Measurements from ENCODE around the gene HAUS7. TPM values are rescaled to one million over a fixed set of nuclear protein-coding genes. Genes with fewer than 3 reads are reported as not detected.
A peak's percentile ranks its signal among the peaks of the same experiment; 100 is the strongest.

The HAUS7 gene
- total RNA-seq, 3 donors from 2014 or later, result 19.0 to 26.2 (median 21.9) TPM

DNA sequence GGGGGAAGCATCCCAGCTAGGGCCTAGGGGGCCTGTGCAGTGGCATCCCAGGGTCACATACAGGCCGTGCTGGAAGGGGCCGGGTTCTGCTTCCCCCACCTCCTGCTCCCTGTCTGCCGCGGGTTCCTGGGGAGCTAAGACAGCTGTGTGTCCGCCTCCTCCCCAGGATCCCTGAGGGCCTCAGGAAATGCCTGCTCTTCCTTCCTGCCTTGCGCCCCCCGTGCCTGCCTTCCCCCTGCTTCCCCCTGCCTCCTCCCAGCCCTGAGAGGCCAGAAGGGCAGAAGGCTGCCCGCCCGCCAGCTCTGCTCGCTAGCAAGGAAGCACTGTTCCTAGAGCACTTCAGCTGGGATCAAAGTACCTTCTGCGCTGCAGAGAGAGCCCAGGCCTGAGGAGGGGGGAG, 21.5 kb upstream of the HAUS7 start:
- H3K27me3 ChIP-seq, result peaks cover 0 to 70% of the 10 kb centered on the region in 2 donors

DNA sequence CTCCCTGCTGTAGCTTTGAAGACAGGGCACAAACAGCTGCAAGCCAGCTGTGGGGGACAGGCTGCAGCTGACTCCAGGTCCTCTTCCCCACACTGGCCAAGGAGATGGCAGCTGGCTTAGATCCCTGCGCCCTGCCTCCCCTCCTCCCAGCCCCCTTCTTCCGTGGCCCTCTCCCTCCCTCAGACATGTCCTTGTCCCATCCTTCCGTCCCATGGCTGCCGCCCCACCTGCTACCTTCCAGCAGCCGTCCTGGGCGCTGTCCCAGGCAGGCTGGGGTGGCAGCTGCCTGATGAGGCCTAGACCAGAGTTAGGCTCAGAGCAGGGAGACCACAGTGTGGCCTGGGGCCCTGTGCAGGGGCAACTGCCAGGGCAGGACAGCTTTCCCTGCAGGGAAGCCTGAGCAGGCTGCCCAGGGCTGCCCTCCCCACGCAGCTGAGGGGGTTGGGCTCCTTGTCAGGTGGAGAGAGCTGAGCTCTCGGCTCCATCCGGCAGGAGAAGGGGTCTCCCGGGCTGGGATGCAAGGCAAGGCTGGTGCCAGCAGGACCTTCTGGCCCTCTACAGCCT, 21.1 kb upstream of the HAUS7 start:
- TF ChIP-seq, protein P1, sequence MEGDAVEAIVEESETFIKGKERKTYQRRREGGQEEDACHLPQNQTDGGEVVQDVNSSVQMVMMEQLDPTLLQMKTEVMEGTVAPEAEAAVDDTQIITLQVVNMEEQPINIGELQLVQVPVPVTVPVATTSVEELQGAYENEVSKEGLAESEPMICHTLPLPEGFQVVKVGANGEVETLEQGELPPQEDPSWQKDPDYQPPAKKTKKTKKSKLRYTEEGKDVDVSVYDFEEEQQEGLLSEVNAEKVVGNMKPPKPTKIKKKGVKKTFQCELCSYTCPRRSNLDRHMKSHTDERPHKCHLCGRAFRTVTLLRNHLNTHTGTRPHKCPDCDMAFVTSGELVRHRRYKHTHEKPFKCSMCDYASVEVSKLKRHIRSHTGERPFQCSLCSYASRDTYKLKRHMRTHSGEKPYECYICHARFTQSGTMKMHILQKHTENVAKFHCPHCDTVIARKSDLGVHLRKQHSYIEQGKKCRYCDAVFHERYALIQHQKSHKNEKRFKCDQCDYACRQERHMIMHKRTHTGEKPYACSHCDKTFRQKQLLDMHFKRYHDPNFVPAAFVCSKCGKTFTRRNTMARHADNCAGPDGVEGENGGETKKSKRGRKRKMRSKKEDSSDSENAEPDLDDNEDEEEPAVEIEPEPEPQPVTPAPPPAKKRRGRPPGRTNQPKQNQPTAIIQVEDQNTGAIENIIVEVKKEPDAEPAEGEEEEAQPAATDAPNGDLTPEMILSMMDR (IDR thresholded peaks at IDR 0.05), result no peak
- TF ChIP-seq POLR2AphosphoS5 (IDR thresholded peaks at IDR 0.05) (no peak), POLR2A (IDR thresholded peaks at IDR 0.05) (no peak)
- Histone ChIP-seq H3K27me3 (peaks cover 0 to 69% of the 10 kb centered on the region in 2 donors), H3K36me3 (no peaks in the 10 kb centered on the region), H3K9me3 (peaks cover 0 to 3% of the 10 kb centered on the region in 2 donors), H3K27ac (no peak overlapping the region), H3K4me3 (no peak overlapping the region), H3K4me1 (no peaks in the 10 kb centered on the region)
- intact Hi-C loops (cut with DNase I; ENCODE audit: low total_unique reads), result no loop called here
- no peak for DNase-seq (ENCODE audit: low spot score in 2 of 2)

More for the DNA sequence above, 21.5 kb upstream of the HAUS7 start:
- TF ChIP-seq, protein P1 (IDR thresholded peaks at IDR 0.05), result no peak
- peaks cover 0 to 3% of the 10 kb centered on the region in 2 donors for H3K9me3 ChIP-seq
- H3K4me1 ChIP-seq, result no peaks in the 10 kb centered on the region
- H3K36me3 ChIP-seq, result no peaks in the 10 kb centered on the region
- H3K4me3 ChIP-seq, result no peak overlapping the region
- intact Hi-C loops (cut with DNase I; ENCODE audit: low total_unique reads), result no loop called here
- no peak for DNase-seq (ENCODE audit: low spot score in 2 of 2)
- H3K27ac ChIP-seq, result no peak overlapping the region

GRCh38 chrX:153490217-153490930, 20.0 kb upstream of the HAUS7 start:
- no peak overlapping the region for H3K4me3 ChIP-seq
- no peak for DNase-seq (ENCODE audit: low spot score in 2 of 2)
- no peaks in the 10 kb centered on the region for H3K4me1 ChIP-seq
- no peaks in the 10 kb centered on the region for H3K36me3 ChIP-seq
- intact Hi-C loops (cut with DNase I; ENCODE audit: low total_unique reads), result no loop called here
- H3K27me3 ChIP-seq, result peaks cover 0 to 58% of the 10 kb centered on the region in 2 donors
- no peak for TF ChIP-seq POLR2AphosphoS5 (IDR thresholded peaks at IDR 0.05)
- TF ChIP-seq POLR2A (IDR thresholded peaks at IDR 0.05), result no peak
- TF ChIP-seq, protein P1 (IDR thresholded peaks at IDR 0.05), result no peak
- peaks cover 0 to 3% of the 10 kb centered on the region in 2 donors for H3K9me3 ChIP-seq
- no peak overlapping the region for H3K27ac ChIP-seq

- Histone ChIP-seq H3K36me3 (no peaks in the 10 kb centered on the region), H3K27me3 (peaks cover 0 to 49% of the 10 kb centered on the region in 2 donors), H3K4me1 (no peaks in the 10 kb centered on the region), H3K9me3 (peaks cover 0 to 3% of the 10 kb centered on the region in 2 donors), H3K27ac (peak overlapping the region in 1 of 2 donors; percentile 52), H3K4me3 (peak overlapping the region in 1 of 3 donors; percentile 33)
- TF ChIP-seq POLR2AphosphoS5 (IDR thresholded peaks at IDR 0.05) (no peak), POLR2A (IDR thresholded peaks at IDR 0.05) (no peak)
- TF ChIP-seq, protein P1 (IDR thresholded peaks at IDR 0.05), result no peak
- no peak for DNase-seq (ENCODE audit: low spot score in 2 of 2)
- intact Hi-C loops (cut with DNase I; ENCODE audit: low total_unique reads), result no loop called here
Measured at GRCh38 chrX:153488231-153488914, 18.0 kb upstream of the HAUS7 start.

DNA sequence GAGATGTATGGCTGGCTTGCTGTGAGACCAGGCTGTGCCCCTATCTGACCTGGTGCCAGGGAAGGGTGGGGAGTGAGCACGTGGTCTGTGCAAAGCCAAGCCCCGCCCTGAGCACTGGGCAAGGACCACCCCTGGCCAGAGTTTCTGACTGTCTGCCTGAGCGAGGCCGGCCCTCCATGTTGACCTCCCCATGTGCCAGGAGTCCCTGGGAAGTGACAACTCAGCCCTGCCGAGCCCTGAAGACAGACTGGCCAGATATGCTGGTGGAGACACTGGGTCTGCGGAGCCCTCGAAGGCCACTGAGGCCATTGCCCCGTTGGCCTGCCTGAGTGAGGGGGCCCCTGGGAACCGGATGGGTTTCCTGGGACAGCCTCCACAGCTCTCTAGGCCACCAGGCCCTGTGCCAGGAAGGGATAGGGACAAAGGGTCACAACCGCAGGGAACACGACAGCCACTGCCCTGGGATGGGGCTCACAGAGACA, 17.3 kb upstream of the HAUS7 start:
- Histone ChIP-seq H3K27me3 (peaks cover 0 to 50% of the 10 kb centered on the region in 2 donors), H3K36me3 (no peaks in the 10 kb centered on the region), H3K4me3 (no peak overlapping the region), H3K4me1 (no peaks in the 10 kb centered on the region), H3K27ac (peak overlapping the region in 1 of 2 donors; percentile 52), H3K9me3 (peaks cover 0 to 5% of the 10 kb centered on the region in 2 donors)
- intact Hi-C loops (cut with DNase I; ENCODE audit: low total_unique reads), result no loop called here
- no peak for DNase-seq (ENCODE audit: low spot score in 2 of 2)
- TF ChIP-seq POLR2A (IDR thresholded peaks at IDR 0.05), result no peak
- TF ChIP-seq POLR2AphosphoS5 (IDR thresholded peaks at IDR 0.05), result no peak
- TF ChIP-seq, protein P1 (IDR thresholded peaks at IDR 0.05), result no peak

Measured in breast epithelium (tissue), 4 donors.